Measurements from ENCODE around the gene ZMIZ1.
A peak's percentile ranks its signal among the peaks of the same experiment; 100 is the strongest.

The ZMIZ1 gene

GRCh38 chr10:79103129-79103528 lies 34.4 kb downstream of the ZMIZ1 start:
- no peak overlapping the region for H3K4me3 ChIP-seq (ENCODE audit: low read depth, low read length)
- peak; percentile 29 for DNase-seq (ENCODE audit: low read depth)
- TF ChIP-seq MAX (IDR thresholded peaks at IDR 0.05; ENCODE audit: low read depth, low read length) (no peak), POLR2A (IDR thresholded peaks at IDR 0.05; ENCODE audit: extremely low read depth, insufficient read length) (no peak), MYC (IDR thresholded peaks at IDR 0.05; ENCODE audit: low read depth, low read length) (no peak), CTCF (IDR thresholded peaks at IDR 0.05; ENCODE audit: low read depth, low read length) (no peak)

GRCh38 chr10:79103585-79103984 lies 34.8 kb downstream of the ZMIZ1 start:
- H3K4me3 ChIP-seq (ENCODE audit: low read depth, low read length) = no peak overlapping the region
- DNase-seq (ENCODE audit: low read depth) = no peak
- no peak for TF ChIP-seq CTCF (IDR thresholded peaks at IDR 0.05; ENCODE audit: low read depth, low read length)
- no peak for TF ChIP-seq MYC (IDR thresholded peaks at IDR 0.05; ENCODE audit: low read depth, low read length)

GRCh38 chr10:79105150-79105739 lies 36.5 kb downstream of the ZMIZ1 start:
- TF ChIP-seq CTCF (IDR thresholded peaks at IDR 0.05; ENCODE audit: low read depth, low read length) (no peak), POLR2A (IDR thresholded peaks at IDR 0.05; ENCODE audit: extremely low read depth, insufficient read length) (no peak), MYC (IDR thresholded peaks at IDR 0.05; ENCODE audit: low read depth, low read length) (no peak), MAX (IDR thresholded peaks at IDR 0.05; ENCODE audit: low read depth, low read length) (no peak)
- H3K4me3 ChIP-seq (ENCODE audit: low read depth, low read length) = no peak overlapping the region
- DNase-seq (ENCODE audit: low read depth) = no peak

GRCh38 chr10:79105818-79106217 lies 37.1 kb downstream of the ZMIZ1 start:
- peak; percentile 47 for DNase-seq (ENCODE audit: low read depth)
- TF ChIP-seq MAX (IDR thresholded peaks at IDR 0.05; ENCODE audit: low read depth, low read length) (no peak), POLR2A (IDR thresholded peaks at IDR 0.05; ENCODE audit: extremely low read depth, insufficient read length) (no peak), MYC (IDR thresholded peaks at IDR 0.05; ENCODE audit: low read depth, low read length) (no peak), CTCF (IDR thresholded peaks at IDR 0.05; ENCODE audit: low read depth, low read length) (no peak)
- no peak overlapping the region for H3K4me3 ChIP-seq (ENCODE audit: low read depth, low read length)

- DNase-seq (ENCODE audit: low read depth) = peak; percentile 50
- TF ChIP-seq POLR2A (IDR thresholded peaks at IDR 0.05; ENCODE audit: extremely low read depth, insufficient read length) (no peak), MAX (IDR thresholded peaks at IDR 0.05; ENCODE audit: low read depth, low read length) (no peak), MYC (IDR thresholded peaks at IDR 0.05; ENCODE audit: low read depth, low read length) (no peak), CTCF (IDR thresholded peaks at IDR 0.05; ENCODE audit: low read depth, low read length) (no peak)
Measured at GRCh38 chr10:79106256-79107050, 37.7 kb downstream of the ZMIZ1 start.

More at GRCh38 chr10:79106256-79107050, 37.7 kb downstream of the ZMIZ1 start:
- no peak overlapping the region for H3K4me3 ChIP-seq (ENCODE audit: low read depth, low read length)

All from NB4 (cell line).